H9 (cell line): ENCODE measurements around the gene HM13. TPM values are rescaled to one million over a fixed set of nuclear protein-coding genes. Genes with fewer than 3 reads are reported as not detected.

Experiments used
- DNase-seq: peaks from one replicate; pipeline ENCODE4 v3.0.0-alpha.2; 2017
- H2AFZ ChIP-seq: one replicate; pipeline ENCODE4 v1.6.1; 2013; ENCODE audit warnings: mild to moderate bottlenecking, low read length, control low read depth, moderate library complexity
- H2AK5ac ChIP-seq: 2 replicates; pipeline ENCODE4 v1.6.1; 2013; ENCODE audit warnings: low read length, control low read depth, mixed read lengths; ENCODE audit not compliant: insufficient read length
- H2BK120ac ChIP-seq: one replicate; pipeline ENCODE4 v1.6.1; 2013; ENCODE audit warnings: low read depth, mild to moderate bottlenecking, low read length, control low read depth, inconsistent platforms; ENCODE audit not compliant: poor library complexity, severe bottlenecking
- H2BK12ac ChIP-seq: 2 replicates; pipeline ENCODE4 v1.6.1; 2013; ENCODE audit warnings: low read length, control low read depth, mixed read lengths, low read depth; ENCODE audit not compliant: insufficient read length
- H2BK15ac ChIP-seq: 2 replicates; pipeline ENCODE4 v1.6.1; 2013; ENCODE audit warnings: low read depth, low read length, control low read depth
- H2BK20ac ChIP-seq: one replicate; pipeline ENCODE4 v1.6.1; 2013; ENCODE audit warnings: low read depth, mild to moderate bottlenecking, low read length, control low read depth, inconsistent platforms; ENCODE audit not compliant: poor library complexity, severe bottlenecking
- H2BK5ac ChIP-seq: 2 replicates; pipeline ENCODE4 v1.6.1; 2013; ENCODE audit warnings: low read length, control low read depth, mixed read lengths; ENCODE audit not compliant: insufficient read length
- H3K14ac ChIP-seq: 2 replicates; pipeline ENCODE4 v1.6.1; 2013; ENCODE audit warnings: low read length, control low read depth; ENCODE audit not compliant: insufficient read depth
- H3K18ac ChIP-seq: 2 replicates; pipeline ENCODE4 v1.6.1; 2013; ENCODE audit warnings: low read depth, mild to moderate bottlenecking, mixed read lengths, low read length, control low read depth; ENCODE audit not compliant: insufficient read length
- H3K23ac ChIP-seq: 2 replicates; pipeline ENCODE4 v1.6.1; 2013; ENCODE audit warnings: low read length, control low read depth, mixed read lengths, low read depth; ENCODE audit not compliant: insufficient read length
- H3K23me2 ChIP-seq: 2 replicates; pipeline ENCODE4 v1.6.1; 2013; ENCODE audit warnings: low read depth, mild to moderate bottlenecking, mixed read lengths, low read length, control low read depth; ENCODE audit not compliant: insufficient read length, poor library complexity, severe bottlenecking
- H3K27ac ChIP-seq: 2 replicates; pipeline ENCODE4 v1.5.1; 2013; ENCODE audit warnings: low read length, control low read depth, mixed read lengths, low read depth; ENCODE audit not compliant: insufficient read length
- H3K27me3 ChIP-seq: 2 replicates; pipeline ENCODE4 v1.6.1; 2013; ENCODE audit warnings: low read length, control low read depth, inconsistent platforms; ENCODE audit not compliant: insufficient read depth
- H3K4ac ChIP-seq: 2 replicates; pipeline ENCODE4 v1.6.1; 2013; ENCODE audit warnings: low read depth, mild to moderate bottlenecking, control low read depth, inconsistent platforms, low read length, moderate library complexity
- H3K4me1 ChIP-seq: 2 replicates; pipeline ENCODE4 v1.6.1; 2013; ENCODE audit warnings: low read length, control low read depth, inconsistent platforms; ENCODE audit not compliant: insufficient read depth
- H3K4me2 ChIP-seq: 2 replicates; pipeline ENCODE4 v1.6.1; 2013; ENCODE audit warnings: low read length, control low read depth, mixed read lengths; ENCODE audit not compliant: insufficient read length, insufficient read depth
- H3K56ac ChIP-seq: 2 replicates; pipeline ENCODE4 v1.6.1; 2013; ENCODE audit warnings: low read depth, mild to moderate bottlenecking, mixed read lengths, low read length, control low read depth; ENCODE audit not compliant: insufficient read length
- H3K79me1 ChIP-seq: 2 replicates; pipeline ENCODE4 v1.6.1; 2013; ENCODE audit warnings: low read depth, mild to moderate bottlenecking, moderate library complexity, low read length, control low read depth, inconsistent platforms; ENCODE audit not compliant: insufficient read depth, poor library complexity, severe bottlenecking
- H3K79me2 ChIP-seq: 2 replicates; pipeline ENCODE4 v1.6.1; 2013; ENCODE audit warnings: low read length, control low read depth, inconsistent platforms; ENCODE audit not compliant: insufficient read depth
- H3K9ac ChIP-seq: 2 replicates; pipeline ENCODE4 v1.6.1; 2013; ENCODE audit warnings: low read length, control low read depth, mixed read lengths; ENCODE audit not compliant: insufficient read length; ENCODE audit errors: extremely low read depth
- H3K9me3 ChIP-seq: one replicate; pipeline ENCODE4 v1.6.1; 2013; ENCODE audit warnings: low read depth, low read length, inconsistent platforms; ENCODE audit not compliant: control insufficient read depth
- H3T11ph ChIP-seq: one replicate; pipeline ENCODE4 v1.6.1; 2013; ENCODE audit warnings: mild to moderate bottlenecking, low read length, control low read depth, inconsistent platforms
- H4K20me1 ChIP-seq: one replicate; pipeline ENCODE4 v1.6.1; 2013; ENCODE audit not compliant: control insufficient read depth, insufficient read length, insufficient read depth
- H4K5ac ChIP-seq: 2 replicates; pipeline ENCODE4 v1.6.1; 2013; ENCODE audit warnings: low read depth, mild to moderate bottlenecking, mixed read lengths, low read length, control low read depth; ENCODE audit not compliant: insufficient read length
- H4K8ac ChIP-seq: replicated peaks from 2 replicates; pipeline ENCODE4 v1.6.1; 2013; ENCODE audit warnings: low read length, control low read depth, mixed read lengths, low read depth; ENCODE audit not compliant: insufficient read length
- H4K91ac ChIP-seq: 2 replicates; pipeline ENCODE4 v1.6.1; 2013; ENCODE audit warnings: low read depth, mild to moderate bottlenecking, moderate library complexity, mixed read lengths, low read length, control low read depth; ENCODE audit not compliant: insufficient read length
- H3K27ac Mint-ChIP-seq, 3 experiments: 2 replicates in 2 of 3; 3 replicates in 1 of 3; pipeline ENCODE4 v1.8.0; 2020 to 2021; ENCODE audit warnings: mixed read lengths in 3 of 3, mild to moderate bottlenecking in 1 of 3, moderate library complexity in 1 of 3
- H3K27me3 Mint-ChIP-seq: 2 replicates; pipeline ENCODE4 v1.8.0; 2021; ENCODE audit warnings: low read depth, mild to moderate bottlenecking, moderate library complexity, mixed read lengths
- H3K36me3 Mint-ChIP-seq, 3 experiments: 2 replicates in 2 of 3; 3 replicates in 1 of 3; pipeline ENCODE4 v1.8.0; 2020 to 2021; ENCODE audit warnings: low read depth in 3 of 3, mixed read lengths in 3 of 3; ENCODE audit not compliant: insufficient read depth in 1 of 3
- H3K4me1 Mint-ChIP-seq, 2 experiments: 2 replicates each; pipeline ENCODE4 v1.8.0; 2020; ENCODE audit warnings: mixed read lengths in 2 of 2
- H3K4me3 Mint-ChIP-seq, 2 experiments: 2 replicates in 1 of 2; 3 replicates in 1 of 2; pipeline ENCODE4 v1.8.0; 2020 to 2021; ENCODE audit warnings: mild to moderate bottlenecking in 2 of 2, mixed read lengths in 2 of 2, moderate library complexity in 1 of 2
- H3K9me3 Mint-ChIP-seq, 2 experiments: 2 replicates in 1 of 2; 3 replicates in 1 of 2; pipeline ENCODE4 v1.8.0; 2020; ENCODE audit warnings: mild to moderate bottlenecking in 2 of 2, mixed read lengths in 2 of 2, moderate library complexity in 1 of 2
- WGBS: extraction: QIAGEN DNeasy Blood & Tissue Kit; methylation state at CpG from one replicate; pipeline ENCODE4 v1.1.7; 2013; ENCODE audit warnings: missing lambda C conversion rate, low lambda C conversion rate, mixed read lengths; ENCODE audit not compliant: insufficient read length; ENCODE audit errors: extremely low coverage; 5-methylcytosine and 5-hydroxymethylcytosine counted together
- total RNA-seq: library from RNA; stranded (reverse); gene quantifications from 2 replicates; pipeline ENCODE4 v1.2.1, GENCODE V29; 2021
- TF ChIP-seq, protein P1 (sequence below): fragments of 200-600 bp; sonication (generic); conservative IDR thresholded peaks from 3 replicates; pipeline ENCODE4 v1.8.0; 2021; ENCODE audit warnings: antibody characterized with exemption, mild to moderate bottlenecking

Gene HM13
- total RNA-seq, 1 experiment from 2014 or later, result 169 TPM

- peaks cover 40 to 54% of the 10 kb centered on the region in 2 experiments for H3K4me1 Mint-ChIP-seq
- Histone ChIP-seq H3K27ac (no peak overlapping the region), H3K9ac (no peak overlapping the region)
These were observed 53.9 kb downstream of the HM13 start for GRCh38 chr20:31568041-31568731.

More at GRCh38 chr20:31568041-31568731, 53.9 kb downstream of the HM13 start:
- H3K9me3 ChIP-seq, result no peaks in the 10 kb centered on the region
- no peak overlapping the region for H2BK5ac ChIP-seq
- no peak overlapping the region for H3K14ac ChIP-seq
- H2BK12ac ChIP-seq, result no peak overlapping the region
- TF ChIP-seq, protein P1, sequence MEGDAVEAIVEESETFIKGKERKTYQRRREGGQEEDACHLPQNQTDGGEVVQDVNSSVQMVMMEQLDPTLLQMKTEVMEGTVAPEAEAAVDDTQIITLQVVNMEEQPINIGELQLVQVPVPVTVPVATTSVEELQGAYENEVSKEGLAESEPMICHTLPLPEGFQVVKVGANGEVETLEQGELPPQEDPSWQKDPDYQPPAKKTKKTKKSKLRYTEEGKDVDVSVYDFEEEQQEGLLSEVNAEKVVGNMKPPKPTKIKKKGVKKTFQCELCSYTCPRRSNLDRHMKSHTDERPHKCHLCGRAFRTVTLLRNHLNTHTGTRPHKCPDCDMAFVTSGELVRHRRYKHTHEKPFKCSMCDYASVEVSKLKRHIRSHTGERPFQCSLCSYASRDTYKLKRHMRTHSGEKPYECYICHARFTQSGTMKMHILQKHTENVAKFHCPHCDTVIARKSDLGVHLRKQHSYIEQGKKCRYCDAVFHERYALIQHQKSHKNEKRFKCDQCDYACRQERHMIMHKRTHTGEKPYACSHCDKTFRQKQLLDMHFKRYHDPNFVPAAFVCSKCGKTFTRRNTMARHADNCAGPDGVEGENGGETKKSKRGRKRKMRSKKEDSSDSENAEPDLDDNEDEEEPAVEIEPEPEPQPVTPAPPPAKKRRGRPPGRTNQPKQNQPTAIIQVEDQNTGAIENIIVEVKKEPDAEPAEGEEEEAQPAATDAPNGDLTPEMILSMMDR, result no peak
- Mint-ChIP-seq H3K27ac (peak overlapping the region in 2 of 3 experiments; percentile 84 to 94; a peak in 5 of 7 replicates), H3K36me3 (peaks cover 10 to 59% (median 14%) of the 10 kb centered on the region in 3 experiments; a peak in 6 of 7 replicates), H3K4me3 (no peak overlapping the region; a peak in 1 of 5 replicates), H3K27me3 (no peaks in the 10 kb centered on the region; the same call in 1 of the 2 replicates), H3K9me3 (no peaks in the 10 kb centered on the region)
- no CpG with 5 or more reads among the region's 21 CpGs for WGBS
- no peak overlapping the region for H3T11ph ChIP-seq
- H2BK120ac ChIP-seq, result no peak overlapping the region
- H4K8ac ChIP-seq, result no peak overlapping the region
- no peak overlapping the region for H3K18ac ChIP-seq
- DNase-seq, result no peak
- H4K20me1 ChIP-seq, result no peaks in the 10 kb centered on the region
- no peaks in the 10 kb centered on the region for H3K79me2 ChIP-seq
- no peak overlapping the region for H3K56ac ChIP-seq
- H4K5ac ChIP-seq, result no peak overlapping the region
- H2BK15ac ChIP-seq, result no peak overlapping the region
- no peak overlapping the region for H3K4me2 ChIP-seq
- H2BK20ac ChIP-seq, result no peak overlapping the region
- H3K4me1 ChIP-seq, result no peaks in the 10 kb centered on the region; the same call in 1 of the 2 replicates
- H3K27me3 ChIP-seq, result no peaks in the 10 kb centered on the region
- no peak overlapping the region for H4K91ac ChIP-seq
- H3K23ac ChIP-seq, result no peak overlapping the region
- H3K23me2 ChIP-seq, result peaks cover 6% of the 10 kb centered on the region
- H2AK5ac ChIP-seq, result no peak overlapping the region
- no peak overlapping the region for H2AFZ ChIP-seq
- H3K4ac ChIP-seq, result no peak overlapping the region
- no peaks in the 10 kb centered on the region for H3K79me1 ChIP-seq
